ENCODE data around the gene MAP3K14. TPM values are rescaled to one million over a fixed set of nuclear protein-coding genes. Genes with fewer than 3 reads are reported as not detected.

The MAP3K14 gene
- total RNA-seq, 1 experiment from 2014 or later, result 58.3 TPM

DNA sequence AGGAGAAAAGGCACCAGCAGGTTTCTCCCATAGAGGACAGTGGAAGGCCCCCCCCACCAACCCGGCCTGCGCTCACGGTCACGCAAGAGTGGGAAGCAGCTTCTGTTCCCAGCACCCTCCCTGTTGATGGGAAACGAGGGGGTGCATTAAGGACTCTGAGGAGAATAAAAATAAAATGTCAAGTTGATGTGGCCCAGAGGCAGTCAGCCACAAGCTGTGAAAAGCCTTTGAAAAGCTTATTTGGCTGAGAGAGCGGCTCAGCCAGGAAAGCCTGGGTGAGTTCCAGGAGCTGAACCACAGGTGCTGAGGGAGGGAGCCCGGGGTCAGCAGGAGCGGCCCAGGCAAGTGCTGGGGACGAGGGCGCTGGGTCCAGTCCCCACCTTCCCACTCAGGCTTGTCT is 28.0 kb downstream of the MAP3K14 start:
- H3K27me3 ChIP-seq (ENCODE audit: insufficient read depth, low read depth), result no peaks in the 10 kb centered on the region
- H4K20me1 ChIP-seq (ENCODE audit: insufficient read depth), result peaks cover 4% of the 10 kb centered on the region; the same call in 1 of the 2 replicates
- H2AFZ ChIP-seq, result no peak overlapping the region
- H3K4me2 ChIP-seq, result no peak overlapping the region
- H3K9me3 ChIP-seq (ENCODE audit: insufficient read depth, low read depth), result no peaks in the 10 kb centered on the region
- intact Hi-C loops (cut with micrococcal nuclease; ENCODE audit: unreplicated experiment), result no loop called here
- no peak for DNase-seq
- peaks cover 17% of the 10 kb centered on the region for H3K4me1 ChIP-seq (replicated peaks; ENCODE audit: insufficient read depth)
- no peak overlapping the region for H3K27ac ChIP-seq
- peaks cover 46% of the 10 kb centered on the region for H3F3A ChIP-seq (ENCODE audit: insufficient read depth, low read depth)
- CTCF ChIA-PET, result interaction anchor here (0.6 kb wide), 1 partner anchor 12 kb away, joined by 4 read pairs; no protein-coding TSS in a partner anchor
- no peak overlapping the region for H3K4me3 ChIP-seq
- no peak for TF ChIP-seq EZH2 (IDR thresholded peaks at IDR 0.05; ENCODE audit: low read depth)
- TF ChIP-seq, protein P1, sequence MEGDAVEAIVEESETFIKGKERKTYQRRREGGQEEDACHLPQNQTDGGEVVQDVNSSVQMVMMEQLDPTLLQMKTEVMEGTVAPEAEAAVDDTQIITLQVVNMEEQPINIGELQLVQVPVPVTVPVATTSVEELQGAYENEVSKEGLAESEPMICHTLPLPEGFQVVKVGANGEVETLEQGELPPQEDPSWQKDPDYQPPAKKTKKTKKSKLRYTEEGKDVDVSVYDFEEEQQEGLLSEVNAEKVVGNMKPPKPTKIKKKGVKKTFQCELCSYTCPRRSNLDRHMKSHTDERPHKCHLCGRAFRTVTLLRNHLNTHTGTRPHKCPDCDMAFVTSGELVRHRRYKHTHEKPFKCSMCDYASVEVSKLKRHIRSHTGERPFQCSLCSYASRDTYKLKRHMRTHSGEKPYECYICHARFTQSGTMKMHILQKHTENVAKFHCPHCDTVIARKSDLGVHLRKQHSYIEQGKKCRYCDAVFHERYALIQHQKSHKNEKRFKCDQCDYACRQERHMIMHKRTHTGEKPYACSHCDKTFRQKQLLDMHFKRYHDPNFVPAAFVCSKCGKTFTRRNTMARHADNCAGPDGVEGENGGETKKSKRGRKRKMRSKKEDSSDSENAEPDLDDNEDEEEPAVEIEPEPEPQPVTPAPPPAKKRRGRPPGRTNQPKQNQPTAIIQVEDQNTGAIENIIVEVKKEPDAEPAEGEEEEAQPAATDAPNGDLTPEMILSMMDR (conservative IDR thresholded peaks at IDR 0.05), result no peak
- peaks cover 44% of the 10 kb centered on the region for H3K36me3 ChIP-seq (ENCODE audit: low read depth)
- no peaks in the 10 kb centered on the region for H3K9me2 ChIP-seq (ENCODE audit: insufficient read depth)
- no TSS peak for BruUV-seq (replicated peaks)
- H3K79me2 ChIP-seq (ENCODE audit: low read depth), result peaks cover 36% of the 10 kb centered on the region
- POLR2A ChIA-PET (ENCODE audit: unreplicated experiment), result no interaction called here

DNA sequence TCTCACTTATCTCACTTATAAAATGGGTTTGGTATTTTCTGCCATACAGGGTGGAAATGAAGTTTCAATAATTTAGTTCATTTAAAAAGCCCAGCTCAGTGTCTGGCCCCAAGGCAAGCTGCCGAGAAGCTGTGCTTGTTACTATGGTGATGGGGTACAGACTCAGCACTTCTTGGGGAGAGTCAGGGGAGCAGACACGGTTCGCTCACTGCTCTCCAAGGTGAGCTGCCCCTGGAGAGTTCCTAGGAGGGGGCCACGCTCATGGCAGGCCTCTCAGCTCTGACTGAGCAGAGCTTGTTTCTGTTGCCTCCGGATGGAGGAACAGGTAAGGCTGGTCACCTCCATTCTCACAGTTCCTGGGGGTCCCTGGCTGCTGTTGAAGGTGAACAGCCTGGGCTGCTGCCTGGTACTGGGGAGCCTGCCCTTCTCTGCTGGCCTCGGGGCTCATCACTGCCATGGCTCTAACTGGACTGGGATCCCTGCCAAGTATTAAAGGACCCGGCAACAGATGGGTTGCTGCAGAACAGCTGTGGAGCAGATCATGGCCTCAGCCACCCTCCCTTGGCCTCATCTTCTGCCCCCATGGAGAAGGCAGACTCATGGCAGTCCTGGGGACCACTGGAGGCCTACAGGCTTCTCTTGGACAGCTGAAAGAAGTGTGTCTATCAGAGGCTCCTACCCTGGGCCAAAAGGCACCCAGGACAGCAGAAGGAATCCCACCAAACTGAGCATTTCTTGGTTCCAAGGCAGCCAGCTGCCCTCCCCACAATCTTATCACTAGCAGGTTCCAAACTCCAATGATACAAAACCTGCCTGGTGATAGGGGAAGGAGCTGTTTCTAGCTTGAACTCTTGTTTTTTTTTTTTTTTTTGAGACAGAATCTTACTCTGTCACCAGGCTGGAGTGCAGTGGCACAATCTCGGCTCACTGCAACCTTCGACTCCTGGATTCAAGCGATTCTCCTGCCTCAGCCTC is 29.0 kb downstream of the MAP3K14 start:
- Histone ChIP-seq H3K9me2 (ENCODE audit: insufficient read depth) (no peaks in the 10 kb centered on the region), H3K27ac (no peak overlapping the region), H3K9me3 (ENCODE audit: insufficient read depth, low read depth) (no peaks in the 10 kb centered on the region)

DNA sequence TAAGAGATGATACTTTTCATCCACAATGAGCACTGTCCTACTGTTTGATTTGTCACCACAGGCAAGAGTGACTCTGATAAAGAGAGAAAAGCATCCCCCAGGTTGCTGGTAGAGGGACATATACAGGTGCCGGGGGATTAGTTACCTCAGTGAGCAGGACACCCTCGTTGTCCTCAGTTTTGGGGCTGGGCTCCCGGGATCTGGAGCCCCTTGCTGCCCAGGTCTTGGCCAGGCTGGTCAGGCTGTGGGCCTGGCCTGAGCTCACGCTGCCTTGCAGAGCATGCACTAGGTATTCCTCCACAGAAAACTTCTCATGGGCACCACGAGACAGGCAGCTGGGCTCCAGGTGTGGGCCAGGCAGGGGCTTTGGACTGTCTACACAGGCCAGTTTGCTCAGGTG is 30.5 kb downstream of the MAP3K14 start:
- no peak overlapping the region for H3K4me3 ChIP-seq
- peaks cover 4% of the 10 kb centered on the region; the same call in 1 of the 2 replicates for H4K20me1 ChIP-seq (ENCODE audit: insufficient read depth)
- no TSS peak for BruUV-seq (replicated peaks)
- peaks cover 12% of the 10 kb centered on the region for H3K79me2 ChIP-seq (ENCODE audit: low read depth)
- no peak for TF ChIP-seq EZH2 (IDR thresholded peaks at IDR 0.05; ENCODE audit: low read depth)
- TF ChIP-seq, protein P1 (conservative IDR thresholded peaks at IDR 0.05), result no peak
- peaks cover 53% of the 10 kb centered on the region for H3K36me3 ChIP-seq (ENCODE audit: low read depth)
- CTCF ChIA-PET, result no interaction called here
- H3K27ac ChIP-seq, result no peak overlapping the region
- POLR2A ChIA-PET (ENCODE audit: unreplicated experiment), result interaction anchor here (0.6 kb wide), 1 partner anchor 56 kb away, joined by 8 read pairs; no protein-coding TSS in a partner anchor
- H3K9me3 ChIP-seq (ENCODE audit: insufficient read depth, low read depth), result no peaks in the 10 kb centered on the region
- DNase-seq, result no peak
- intact Hi-C loops (cut with micrococcal nuclease; ENCODE audit: unreplicated experiment), result no loop called here
- no peaks in the 10 kb centered on the region for H3K9me2 ChIP-seq (ENCODE audit: insufficient read depth)
- H3K4me2 ChIP-seq, result no peak overlapping the region
- no peak overlapping the region for H2AFZ ChIP-seq
- H3F3A ChIP-seq (ENCODE audit: insufficient read depth, low read depth), result peaks cover 45% of the 10 kb centered on the region
- H3K27me3 ChIP-seq (ENCODE audit: insufficient read depth, low read depth), result no peaks in the 10 kb centered on the region
- H3K4me1 ChIP-seq (replicated peaks; ENCODE audit: insufficient read depth), result no peaks in the 10 kb centered on the region

More for the DNA sequence above, 29.0 kb downstream of the MAP3K14 start:
- no TSS peak for BruUV-seq (replicated peaks)
- Histone ChIP-seq H3F3A (ENCODE audit: insufficient read depth, low read depth) (peaks cover 39% of the 10 kb centered on the region), H3K36me3 (ENCODE audit: low read depth) (peaks cover 54% of the 10 kb centered on the region), H3K4me1 (replicated peaks; ENCODE audit: insufficient read depth) (peaks cover 7% of the 10 kb centered on the region), H2AFZ (no peak overlapping the region), H3K4me2 (no peak overlapping the region), H3K4me3 (no peak overlapping the region), H3K27me3 (ENCODE audit: insufficient read depth, low read depth) (no peaks in the 10 kb centered on the region), H3K79me2 (ENCODE audit: low read depth) (peaks cover 27% of the 10 kb centered on the region), H4K20me1 (ENCODE audit: insufficient read depth) (peaks cover 4% of the 10 kb centered on the region; the same call in 1 of the 2 replicates)
- intact Hi-C loops (cut with micrococcal nuclease; ENCODE audit: unreplicated experiment), result no loop called here
- ChIA-PET POLR2A (ENCODE audit: unreplicated experiment) (no interaction called here), CTCF (interaction anchor here (0.6 kb wide), 1 partner anchor 11 kb away, joined by 4 read pairs; no protein-coding TSS in a partner anchor)
- TF ChIP-seq, protein P1 (conservative IDR thresholded peaks at IDR 0.05), result no peak
- no peak for TF ChIP-seq EZH2 (IDR thresholded peaks at IDR 0.05; ENCODE audit: low read depth)
- no peak for DNase-seq
